ENCODE data around the gene RER1.

- no peak for TF ChIP-seq POLR2AphosphoS5 (IDR thresholded peaks at IDR 0.05; ENCODE audit: insufficient read depth in 1 of 2, low read depth in 1 of 2)
- no peak for TF ChIP-seq POLR2A (IDR thresholded peaks at IDR 0.05)
Measured at GRCh38 chr1:2378441-2378851, 13.2 kb upstream of the RER1 start.

All from vagina (tissue), 2 donors.